ENCODE results near the gene HEXIM2. TPM values are rescaled to one million over a fixed set of nuclear protein-coding genes. Genes with fewer than 3 reads are reported as not detected.
A peak's percentile ranks its signal among the peaks of the same experiment; 100 is the strongest.
"Not testable (repeated sequence)": the region's sequence is repeated elsewhere in the genome, so short reads cannot be mapped to it uniquely, and the experiment has no call there.

HEXIM2 gene
- total RNA-seq, 2 donors from 2014 or later: 6.1 to 8.5 TPM

DNA sequence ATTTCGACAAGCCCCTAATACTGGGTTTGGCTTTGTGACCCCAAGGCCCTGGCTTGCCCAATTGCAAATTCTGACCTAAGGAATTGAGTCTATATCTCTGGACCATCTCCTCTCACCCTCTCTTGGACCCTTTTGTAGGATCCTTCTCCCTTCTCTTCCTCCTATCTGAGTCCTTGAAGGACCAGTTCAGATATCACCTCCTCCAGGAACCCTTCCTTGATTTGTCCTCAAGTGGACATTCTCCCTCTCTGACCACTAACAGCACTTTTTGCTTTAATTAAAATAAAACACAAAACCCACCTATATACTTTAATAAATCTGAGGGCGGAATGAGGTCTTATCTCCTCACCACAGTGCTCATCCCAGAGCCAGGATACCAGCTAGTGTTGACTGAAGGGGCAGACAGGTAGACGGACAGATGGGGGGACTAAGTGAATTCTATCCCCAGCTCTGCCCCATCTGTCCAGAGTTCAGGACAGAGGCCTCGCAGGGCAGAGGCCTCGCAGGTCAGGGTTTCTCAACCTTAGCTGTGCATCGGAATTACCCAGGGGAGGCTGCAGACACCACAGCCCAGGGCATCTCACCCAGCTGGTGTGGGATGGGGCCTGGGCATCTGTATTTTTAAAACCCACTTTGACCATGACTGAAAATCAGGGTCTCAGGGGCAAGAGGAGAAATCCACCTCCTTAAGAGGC lies 38.5 kb upstream of the HEXIM2 start:
- no peaks in the 10 kb centered on the region for H3K9me3 Mint-ChIP-seq
- no peaks in the 10 kb centered on the region for H3K4me1 Mint-ChIP-seq
- no peak for ATAC-seq (replicated peaks)
- H3K27ac Mint-ChIP-seq: no peak overlapping the region
- H3K27me3 Mint-ChIP-seq: no peaks in the 10 kb centered on the region
- H3K4me3 Mint-ChIP-seq: no peak overlapping the region
- no peaks in the 10 kb centered on the region for H3K36me3 Mint-ChIP-seq (ENCODE audit: low read depth)

DNA sequence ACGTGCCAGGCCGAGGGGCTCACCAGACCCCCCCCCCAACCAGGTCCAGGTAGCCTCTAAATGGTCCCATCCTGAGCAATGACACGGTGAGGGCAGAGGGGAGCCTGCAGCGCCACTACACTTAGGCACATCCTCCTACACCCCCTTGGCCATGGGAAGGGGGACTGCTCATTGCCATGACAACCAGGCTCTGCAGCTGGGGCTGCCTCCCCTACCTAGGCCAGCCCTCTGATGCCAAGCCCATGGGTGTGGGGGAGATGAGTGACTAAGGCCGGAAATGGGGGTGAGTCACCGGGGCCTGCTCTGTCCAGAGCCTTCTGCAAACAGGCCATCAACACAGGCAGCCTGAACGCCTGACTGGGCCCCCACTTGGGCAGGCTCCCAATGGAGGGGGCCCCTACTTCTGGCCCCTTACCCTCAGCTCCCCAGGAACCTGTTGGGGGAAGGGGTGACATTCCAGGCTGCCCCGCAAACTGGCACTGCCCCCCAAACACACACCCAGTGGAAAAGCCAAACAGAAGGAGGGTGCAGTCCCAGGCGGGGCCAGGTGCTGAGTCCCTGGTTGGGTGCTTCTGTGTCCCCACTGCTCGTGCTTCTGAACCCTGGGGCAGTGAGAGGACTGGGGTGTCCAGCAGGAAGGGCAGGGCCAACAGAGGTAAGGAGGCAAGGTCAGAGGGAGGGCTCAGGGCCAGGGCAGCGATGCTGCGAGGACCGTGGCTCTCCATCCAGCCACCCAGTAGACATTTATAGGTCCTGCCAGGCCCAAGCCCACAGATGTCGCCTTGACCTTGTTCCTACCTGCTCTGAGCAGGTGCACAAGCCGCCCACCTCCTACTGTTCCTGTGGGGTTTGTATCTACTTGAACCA lies 37.5 kb upstream of the HEXIM2 start:
- Mint-ChIP-seq H3K27ac (peak overlapping the region; percentile 46), H3K4me1 (no peaks in the 10 kb centered on the region), H3K4me3 (no peak overlapping the region), H3K27me3 (no peaks in the 10 kb centered on the region), H3K9me3 (no peaks in the 10 kb centered on the region), H3K36me3 (ENCODE audit: low read depth) (no peaks in the 10 kb centered on the region)
- ATAC-seq (replicated peaks): peak; percentile 97

DNA sequence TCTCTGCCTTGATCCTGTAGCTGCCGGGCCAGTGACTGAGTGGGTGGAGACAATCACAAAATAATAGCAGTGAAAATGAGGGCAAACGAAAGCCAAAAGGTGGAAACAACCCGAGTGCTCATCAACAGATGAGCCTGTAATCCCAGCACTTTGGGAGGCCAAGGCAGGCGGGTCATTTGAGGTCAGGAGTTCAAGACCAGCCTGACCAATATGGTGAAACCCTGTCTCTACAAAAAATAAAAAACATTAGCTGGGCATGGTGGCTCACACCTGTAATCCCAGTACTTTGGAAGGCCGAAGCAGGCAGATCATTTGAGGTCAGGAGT lies 36.9 kb upstream of the HEXIM2 start:
- not testable (repeated sequence) for H3K27me3 Mint-ChIP-seq; H3K4me3 Mint-ChIP-seq; ATAC-seq (replicated peaks); H3K9me3 Mint-ChIP-seq; H3K4me1 Mint-ChIP-seq; H3K36me3 Mint-ChIP-seq (ENCODE audit: low read depth)
- peak overlapping the region; percentile 46 for H3K27ac Mint-ChIP-seq

DNA sequence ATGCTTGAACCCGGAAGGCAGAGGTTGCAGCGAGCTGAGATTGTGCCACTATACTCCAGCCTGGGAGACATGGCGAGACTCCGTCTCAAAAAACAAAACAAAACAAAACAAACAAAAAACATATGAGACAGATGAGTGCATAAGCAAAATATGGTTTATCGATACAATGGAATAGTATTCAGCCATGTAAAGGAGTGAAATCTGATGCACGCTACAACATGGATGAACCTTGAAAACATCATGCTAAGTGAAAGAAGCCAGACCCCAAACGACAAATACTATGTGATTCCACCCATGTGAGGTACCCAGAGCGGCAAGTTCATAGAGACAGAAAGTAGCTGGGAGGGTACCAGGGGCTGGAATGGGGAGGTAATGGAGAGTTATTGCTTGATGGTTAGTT lies 36.2 kb upstream of the HEXIM2 start:
- no peaks in the 10 kb centered on the region for H3K27me3 Mint-ChIP-seq
- no peaks in the 10 kb centered on the region for H3K36me3 Mint-ChIP-seq (ENCODE audit: low read depth)
- H3K9me3 Mint-ChIP-seq: no peaks in the 10 kb centered on the region
- H3K4me3 Mint-ChIP-seq: no peak overlapping the region
- no peak for ATAC-seq (replicated peaks)
- H3K27ac Mint-ChIP-seq: no peak overlapping the region
- H3K4me1 Mint-ChIP-seq: no peaks in the 10 kb centered on the region

DNA sequence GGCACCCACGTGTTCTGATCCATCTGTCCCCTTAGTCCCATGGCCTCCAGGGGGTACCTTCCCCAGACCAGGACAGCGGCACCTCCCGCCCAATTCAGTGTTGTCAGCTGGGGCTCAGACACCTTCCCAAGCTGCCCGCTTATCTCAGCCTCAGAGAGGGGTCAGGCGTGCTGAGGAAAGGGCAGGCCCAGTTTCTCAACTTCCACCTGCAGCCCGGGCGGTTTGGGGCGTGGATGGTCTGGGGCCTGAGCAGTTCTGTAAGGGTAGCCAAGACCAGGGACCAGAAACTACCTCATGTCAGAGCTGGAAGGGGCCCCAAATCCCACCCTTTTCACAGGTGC lies 34.5 kb upstream of the HEXIM2 start:
- ATAC-seq (replicated peaks): no peak
- Mint-ChIP-seq H3K4me1 (peaks cover 7% of the 10 kb centered on the region), H3K27me3 (no peaks in the 10 kb centered on the region), H3K36me3 (ENCODE audit: low read depth) (no peaks in the 10 kb centered on the region), H3K9me3 (no peaks in the 10 kb centered on the region), H3K27ac (no peak overlapping the region), H3K4me3 (no peak overlapping the region)

DNA sequence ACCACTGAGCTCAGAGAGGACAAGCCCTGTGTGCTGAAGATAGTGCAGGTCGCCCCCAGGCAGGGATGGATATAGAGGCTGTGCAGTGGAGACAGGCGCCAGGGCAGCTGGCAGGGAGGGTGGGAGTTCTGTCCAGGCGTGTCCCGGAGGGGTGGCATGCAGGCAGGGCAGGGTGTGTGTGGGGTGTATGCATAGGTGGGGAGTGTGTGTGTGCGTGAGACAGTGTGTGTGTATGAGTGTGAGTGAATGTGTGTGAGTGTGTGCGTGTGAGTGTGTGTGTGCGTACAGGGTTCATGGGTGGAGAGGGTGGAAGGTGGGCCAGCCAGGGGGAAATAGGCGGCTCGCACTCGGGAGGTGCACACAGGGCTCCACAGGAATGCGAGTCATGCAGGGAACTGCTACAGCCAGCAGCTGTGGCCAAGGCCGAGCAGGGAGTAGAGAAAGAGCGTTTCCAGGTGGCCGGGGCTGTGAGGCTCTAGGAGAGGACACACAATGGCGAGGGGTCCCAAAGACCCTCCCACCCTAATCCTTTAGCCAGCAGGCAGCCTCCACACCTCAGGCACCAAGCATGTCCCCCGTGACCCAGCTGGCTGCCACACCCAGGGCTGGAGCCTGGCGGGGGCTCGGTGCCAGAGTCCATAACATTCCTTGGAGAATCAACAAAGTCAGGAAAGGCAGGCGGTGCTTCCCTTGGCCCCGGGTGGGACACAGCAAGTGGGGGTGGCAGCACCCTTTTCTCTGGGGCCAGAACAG lies 34.0 kb upstream of the HEXIM2 start:
- Mint-ChIP-seq H3K27ac (peak overlapping the region; percentile 59), H3K36me3 (ENCODE audit: low read depth) (no peaks in the 10 kb centered on the region), H3K4me3 (no peak overlapping the region), H3K27me3 (no peaks in the 10 kb centered on the region), H3K4me1 (peaks cover 7% of the 10 kb centered on the region), H3K9me3 (no peaks in the 10 kb centered on the region)
- ATAC-seq (replicated peaks): no peak

DNA sequence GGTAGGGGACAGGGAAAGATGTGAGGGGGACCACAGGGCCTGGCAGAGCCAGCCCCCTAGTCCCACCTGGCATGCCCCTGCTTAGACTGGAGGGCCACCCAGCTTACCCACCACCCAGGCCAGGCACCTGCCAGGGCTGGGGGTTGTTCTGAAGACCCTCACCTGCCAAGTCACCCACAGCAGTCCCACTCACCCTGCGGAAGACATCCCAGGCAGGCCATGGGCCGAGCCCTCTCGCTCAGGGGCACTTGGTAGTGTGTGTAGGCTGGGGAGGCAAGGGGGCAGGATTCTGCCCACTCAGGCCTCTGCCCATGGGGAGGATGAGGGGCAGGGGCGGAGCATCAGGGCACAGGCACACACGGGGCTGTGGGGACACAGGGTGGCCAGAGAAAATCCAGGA lies 33.3 kb upstream of the HEXIM2 start:
- Mint-ChIP-seq H3K9me3 (no peaks in the 10 kb centered on the region), H3K4me1 (peaks cover 7% of the 10 kb centered on the region), H3K27ac (no peak overlapping the region), H3K36me3 (ENCODE audit: low read depth) (no peaks in the 10 kb centered on the region), H3K27me3 (no peaks in the 10 kb centered on the region), H3K4me3 (no peak overlapping the region)
- no peak for ATAC-seq (replicated peaks)

DNA sequence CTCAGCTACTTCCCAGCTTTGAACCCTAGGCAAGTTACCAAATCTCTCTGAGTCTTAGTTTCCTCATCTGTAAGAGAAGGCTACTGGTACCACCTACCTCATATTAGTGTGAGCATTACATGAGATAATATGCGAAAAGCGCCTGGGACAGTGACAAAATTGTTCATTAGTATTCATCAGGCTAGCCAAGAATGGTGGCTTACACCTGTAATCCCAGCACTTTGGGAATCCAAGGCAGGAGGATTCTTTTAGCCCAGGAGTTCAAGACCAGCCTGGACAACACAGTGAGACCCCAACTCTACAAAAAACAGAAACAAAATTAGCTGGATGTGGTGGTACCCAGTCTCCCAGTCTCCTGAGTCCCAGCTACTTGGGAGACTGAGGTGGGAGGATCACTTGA lies 32.7 kb upstream of the HEXIM2 start:
- ATAC-seq (replicated peaks): no peak
- Mint-ChIP-seq H3K36me3 (ENCODE audit: low read depth) (no peaks in the 10 kb centered on the region), H3K27me3 (no peaks in the 10 kb centered on the region), H3K4me1 (peaks cover 7% of the 10 kb centered on the region), H3K4me3 (no peak overlapping the region), H3K9me3 (no peaks in the 10 kb centered on the region), H3K27ac (no peak overlapping the region)

DNA sequence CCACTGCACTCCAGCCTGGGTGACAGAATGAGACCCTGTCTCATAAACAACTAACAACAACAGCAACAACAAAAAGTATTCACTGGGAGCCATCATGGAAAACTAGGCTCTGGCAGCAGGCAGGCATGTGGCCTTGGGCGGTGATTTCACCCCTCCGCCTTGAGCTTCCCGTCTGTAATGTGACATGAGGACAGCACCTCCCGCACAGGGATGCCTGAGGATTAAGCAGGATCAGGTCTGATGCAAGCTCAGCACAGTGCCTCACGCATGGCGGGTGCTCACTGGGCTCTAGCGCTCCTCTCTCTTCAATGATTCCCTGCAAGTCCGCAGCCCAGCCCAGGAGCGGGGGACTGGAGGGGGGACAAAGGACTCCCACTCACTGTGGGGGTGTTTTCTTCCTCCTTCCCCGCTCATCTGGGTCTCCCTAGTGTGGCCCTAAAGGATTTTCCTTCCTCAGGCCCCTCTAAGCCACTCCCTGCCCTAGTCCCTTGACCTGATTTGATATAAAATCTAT lies 32.2 kb upstream of the HEXIM2 start:
- Mint-ChIP-seq H3K27ac (no peak overlapping the region), H3K4me3 (no peak overlapping the region), H3K4me1 (peaks cover 7% of the 10 kb centered on the region), H3K36me3 (ENCODE audit: low read depth) (no peaks in the 10 kb centered on the region), H3K27me3 (no peaks in the 10 kb centered on the region), H3K9me3 (no peaks in the 10 kb centered on the region)
- no peak for ATAC-seq (replicated peaks)

DNA sequence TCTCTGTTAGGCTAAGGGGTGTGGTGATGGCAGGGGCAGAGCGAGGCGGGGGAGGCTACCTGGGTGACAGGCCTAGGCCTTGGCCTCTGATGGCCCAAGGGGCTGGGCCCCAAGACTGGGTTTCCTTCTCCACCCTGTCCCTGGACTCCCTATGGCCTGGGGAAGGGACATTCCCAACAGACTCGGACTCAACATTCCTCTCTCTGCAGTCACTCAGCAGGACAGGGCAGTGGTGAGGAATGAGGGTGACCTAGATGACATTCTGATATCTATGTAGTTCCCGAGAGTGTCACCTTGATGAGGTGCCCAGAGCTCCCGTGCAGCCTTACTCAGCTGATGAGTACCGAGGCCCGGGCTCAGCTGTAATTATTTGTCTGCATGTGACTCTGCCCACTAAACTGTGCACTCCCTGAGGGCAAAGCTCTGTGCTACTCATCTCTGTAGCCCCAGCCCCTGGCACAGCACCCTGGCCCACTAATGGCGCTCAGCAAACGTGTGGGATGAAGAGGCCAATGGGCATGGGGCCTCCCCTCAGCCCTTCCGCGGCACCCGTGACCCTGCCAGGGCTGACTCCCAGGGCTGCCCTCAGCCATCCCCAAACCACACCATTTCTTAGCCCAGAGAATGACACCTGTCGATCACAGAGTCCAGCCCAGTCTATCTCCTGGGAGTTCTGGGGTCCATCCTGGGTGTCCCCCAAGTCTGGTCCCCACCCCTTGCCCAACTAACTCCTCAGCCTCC lies 31.6 kb upstream of the HEXIM2 start:
- H3K4me1 Mint-ChIP-seq: peaks cover 7% of the 10 kb centered on the region
- H3K27me3 Mint-ChIP-seq: no peaks in the 10 kb centered on the region
- H3K9me3 Mint-ChIP-seq: no peaks in the 10 kb centered on the region
- H3K4me3 Mint-ChIP-seq: no peak overlapping the region
- no peaks in the 10 kb centered on the region for H3K36me3 Mint-ChIP-seq (ENCODE audit: low read depth)
- no peak for ATAC-seq (replicated peaks)
- no peak overlapping the region for H3K27ac Mint-ChIP-seq

DNA sequence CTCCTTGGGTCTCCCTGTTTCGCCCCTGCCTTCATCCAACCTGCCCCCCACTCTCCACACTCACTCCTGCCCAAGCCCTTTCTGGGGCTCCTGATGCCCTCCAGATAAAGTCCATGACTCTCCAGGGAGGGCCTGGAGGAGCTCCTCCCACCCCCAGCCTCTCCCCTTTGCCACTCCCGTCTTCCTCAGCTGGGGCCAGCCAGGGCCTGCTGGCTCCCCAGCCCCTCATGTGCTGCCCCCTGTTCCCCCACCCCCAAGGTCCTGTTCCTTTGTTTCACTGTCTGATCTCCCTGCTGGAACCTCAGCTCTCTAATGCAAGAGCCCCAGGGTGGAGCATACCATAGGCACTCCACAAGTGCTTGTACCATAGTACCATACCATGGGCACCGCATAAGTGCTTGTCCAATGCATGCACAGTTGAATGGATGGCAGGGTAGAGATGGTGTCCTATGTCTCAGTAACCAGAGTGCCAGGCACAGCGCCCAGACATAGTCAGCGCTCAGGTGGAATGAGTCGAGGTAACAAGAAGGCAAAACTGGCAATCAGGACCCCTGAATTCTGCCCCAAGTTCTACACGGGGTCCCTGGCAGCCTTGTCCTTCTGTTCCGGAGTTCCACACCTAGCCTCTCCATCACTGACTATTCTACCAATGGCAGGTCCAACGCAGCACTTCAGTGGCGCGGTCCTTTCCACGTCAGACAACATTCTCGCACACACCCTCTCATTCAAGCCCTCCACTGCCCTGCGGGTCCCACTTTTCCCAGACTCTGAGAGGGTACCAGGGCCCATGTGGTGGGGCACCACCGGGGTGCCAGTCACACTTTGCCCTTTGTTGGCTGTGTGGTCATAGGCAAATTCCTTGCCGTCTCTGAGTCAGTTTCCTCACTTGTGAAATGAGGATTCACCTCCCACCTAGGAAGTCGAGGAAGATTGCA lies 30.7 kb upstream of the HEXIM2 start:
- H3K36me3 Mint-ChIP-seq (ENCODE audit: low read depth): no peaks in the 10 kb centered on the region
- no peak for ATAC-seq (replicated peaks)
- H3K4me3 Mint-ChIP-seq: peak overlapping the region; percentile 42
- H3K27me3 Mint-ChIP-seq: no peaks in the 10 kb centered on the region
- H3K9me3 Mint-ChIP-seq: no peaks in the 10 kb centered on the region
- peaks cover 7% of the 10 kb centered on the region for H3K4me1 Mint-ChIP-seq
- no peak overlapping the region for H3K27ac Mint-ChIP-seq

DNA sequence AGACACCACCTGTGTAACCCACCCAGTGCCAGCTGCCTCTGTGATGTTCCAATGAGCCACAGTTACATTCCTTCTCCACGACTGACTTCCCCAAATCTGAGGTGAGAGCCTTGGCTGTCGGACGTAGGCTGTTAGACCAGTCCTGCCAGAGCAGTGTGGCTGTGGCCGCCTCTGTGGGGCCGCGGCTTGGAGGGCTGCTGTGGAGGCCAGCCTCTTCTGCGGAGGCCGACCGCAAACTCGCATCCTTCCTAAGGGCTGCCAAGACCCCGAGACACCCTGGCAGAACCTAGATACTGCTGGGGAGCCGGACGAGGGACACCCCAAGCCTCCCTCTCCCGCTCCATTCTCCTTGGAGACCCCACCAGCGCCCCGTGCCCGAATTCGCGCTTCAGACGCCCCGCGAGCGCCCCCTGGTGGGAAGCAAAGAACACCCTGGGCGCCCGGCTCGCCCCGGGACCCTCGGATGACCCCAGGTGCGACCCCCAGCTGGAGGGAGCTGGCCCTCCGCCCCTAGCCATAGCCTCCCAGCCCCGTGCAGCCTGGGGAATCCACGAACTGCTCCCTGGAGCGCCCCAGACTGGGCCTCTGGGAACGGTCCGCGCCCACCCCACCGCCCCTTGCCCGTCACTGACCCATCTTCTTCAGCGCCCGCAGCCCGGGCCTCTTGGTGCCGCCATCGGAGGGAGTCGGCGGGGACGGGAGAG lies 29.9 kb upstream of the HEXIM2 start:
- no peaks in the 10 kb centered on the region for H3K9me3 Mint-ChIP-seq
- no peaks in the 10 kb centered on the region for H3K36me3 Mint-ChIP-seq (ENCODE audit: low read depth)
- peak; percentile 1 for ATAC-seq (replicated peaks)

DNA sequence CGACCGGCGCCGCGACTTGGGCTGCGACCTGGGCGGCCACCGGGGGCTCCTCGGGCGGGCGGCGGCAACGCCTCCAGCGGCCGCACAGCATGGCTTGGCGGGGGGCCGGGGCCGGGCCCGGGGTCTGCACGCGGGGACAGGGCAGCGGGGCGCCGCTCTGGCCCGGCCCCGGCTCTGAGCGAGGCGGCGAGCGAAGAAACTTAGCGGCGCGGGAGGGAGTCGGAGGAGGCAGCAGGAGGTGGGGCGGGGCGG lies 29.4 kb upstream of the HEXIM2 start, which contains the start of gene PLCD3:
PLCD3 (minus strand) TSS at position 196 of the 252 bp plus-strand sequence; CDS start at position 91, 105 bp downstream.
- H3K9me3 Mint-ChIP-seq: no peaks in the 10 kb centered on the region
- no peaks in the 10 kb centered on the region for H3K36me3 Mint-ChIP-seq (ENCODE audit: low read depth)
- H3K27me3 Mint-ChIP-seq: no peaks in the 10 kb centered on the region
- peak within 1 kb of the TSS; percentile 33 for H3K27ac Mint-ChIP-seq
- peaks cover 7% of the 10 kb centered on the region for H3K4me1 Mint-ChIP-seq
- peak within 1 kb of the TSS; percentile 82 for H3K4me3 Mint-ChIP-seq
- no peak for ATAC-seq (replicated peaks)

More for the DNA sequence above, 29.9 kb upstream of the HEXIM2 start:
- H3K27me3 Mint-ChIP-seq: no peaks in the 10 kb centered on the region
- H3K4me3 Mint-ChIP-seq: peak overlapping the region; percentile 42
- no peak overlapping the region for H3K27ac Mint-ChIP-seq
- H3K4me1 Mint-ChIP-seq: peaks cover 7% of the 10 kb centered on the region
